Aorta (tissue), 5 donors: ENCODE measurements around the gene ENTPD2. TPM values are rescaled to one million over a fixed set of nuclear protein-coding genes. Genes with fewer than 3 reads are reported as not detected.

Experiments
- ATAC-seq: fragments of 200-7000 bp; cut with Tn5 transposase; one replicate; pipeline ENCODE4 v1.9.1; 2022; ENCODE audit warnings: moderate library complexity; ENCODE audit not compliant: low FRiP score
- DNase-seq, 2 donors: peaks; one replicate each; pipeline ENCODE4 v3.0.0-alpha.2; 2020
- H3K27ac ChIP-seq, 2 donors: one replicate each; pipeline ENCODE4 v1.5.1; 2013; ENCODE audit warnings: low read length in 2 of 2, mild to moderate bottlenecking in 2 of 2, moderate library complexity in 2 of 2, control low read depth in 1 of 2, inconsistent platforms in 1 of 2, low read depth in 1 of 2
- H3K27me3 ChIP-seq, 2 donors: one replicate each; pipeline ENCODE4 v1.6.1; 2013; ENCODE audit warnings: control low read depth in 1 of 2, low read length in 1 of 2, mild to moderate bottlenecking in 1 of 2, moderate library complexity in 1 of 2; ENCODE audit not compliant: insufficient read depth in 2 of 2, control insufficient read depth in 1 of 2
- H3K36me3 ChIP-seq, 2 donors: one replicate each; pipeline ENCODE4 v1.6.1; 2013; ENCODE audit warnings: control low read depth in 1 of 2, low read length in 1 of 2, mild to moderate bottlenecking in 1 of 2; ENCODE audit not compliant: insufficient read depth in 2 of 2, control insufficient read depth in 1 of 2
- H3K4me1 ChIP-seq, 2 donors: one replicate each; pipeline ENCODE4 v1.6.1; 2013; ENCODE audit warnings: low read length in 2 of 2, control low read depth in 1 of 2, mild to moderate bottlenecking in 1 of 2, moderate library complexity in 1 of 2; ENCODE audit not compliant: insufficient read depth in 2 of 2, control insufficient read depth in 1 of 2
- H3K4me3 ChIP-seq, 2 donors: one replicate each; pipeline ENCODE4 v1.5.1; 2013; ENCODE audit warnings: low read length in 2 of 2, control low read depth in 1 of 2, mild to moderate bottlenecking in 1 of 2
- H3K9me3 ChIP-seq: one replicate; pipeline ENCODE4 v1.6.1; 2013; ENCODE audit warnings: mild to moderate bottlenecking, low read length; ENCODE audit not compliant: control insufficient read depth
- WGBS, 2 donors: extraction: QIAGEN DNeasy Blood & Tissue Kit; methylation state at CpG; one replicate each; pipeline ENCODE4 v1.1.7; 2013; 5-methylcytosine and 5-hydroxymethylcytosine counted together
- intact Hi-C, 2 donors: fragments of 100-400 bp; cut with DNase I; formaldehyde crosslinking; loops; one replicate each; pipeline versions ENCODE4 v1.14.2 to v1.15.0; 2022
- polyA plus RNA-seq, 2 donors: library from polyadenylated mRNA; stranded (reverse); fragments of 200-250 nt; gene quantifications; one replicate each; pipeline ENCODE4 v1.2.3, GENCODE V29; 2013
- total RNA-seq, 2 donors: library from RNA; stranded (reverse); fragmentation: NEBNext Ultra II Directional; extraction: Animal tissue kit (Norgen Biotek cat#: 25700); gene quantifications; one replicate each; pipeline ENCODE4 v1.2.1, GENCODE V29; 2021
- donor health status: healthy with polysubstance abuse.
- donor health status: Bipolar disorder and iron deficiency.
- donor health status: DM: no; HTN: no; CAD: no.
- donor health status: DM: no; HTN: no; CAD: no.
- donor health status: DM: yes; HTN: yes; CAD: no.

The ENTPD2 gene
- total and polyA plus RNA-seq, 4 donors, result 0.16 to 1.7 TPM; not detected in 2

GRCh38 chr9:137051145-137051724 lies 2.6 kb downstream of the ENTPD2 start:
- DNase-seq (no peak), ATAC-seq (no peak)
- Histone ChIP-seq H3K4me1 (no peaks in the 10 kb centered on the region), H3K27me3 (no peaks in the 10 kb centered on the region), H3K9me3 (no peaks in the 10 kb centered on the region), H3K4me3 (no peak overlapping the region), H3K27ac (no peak overlapping the region), H3K36me3 (no peaks in the 10 kb centered on the region)
- 93 to 94% methylated on average over 16 to 17 of the region's 17 CpGs for WGBS, 2 donors
- intact Hi-C loops, result no loop called here

GRCh38 chr9:137050570-137050969 lies 3.3 kb downstream of the ENTPD2 start:
- no peak overlapping the region for H3K27ac ChIP-seq
- ATAC-seq, result no peak
- H3K36me3 ChIP-seq, result no peaks in the 10 kb centered on the region
- no peak overlapping the region for H3K4me3 ChIP-seq
- WGBS, 2 donors, result 92 to 98% methylated on average over 4 to 5 of the region's 5 CpGs
- H3K27me3 ChIP-seq, result no peaks in the 10 kb centered on the region
- H3K4me1 ChIP-seq, result no peaks in the 10 kb centered on the region
- intact Hi-C loops, result no loop called here
- DNase-seq, result no peak
- H3K9me3 ChIP-seq, result no peaks in the 10 kb centered on the region

DNA sequence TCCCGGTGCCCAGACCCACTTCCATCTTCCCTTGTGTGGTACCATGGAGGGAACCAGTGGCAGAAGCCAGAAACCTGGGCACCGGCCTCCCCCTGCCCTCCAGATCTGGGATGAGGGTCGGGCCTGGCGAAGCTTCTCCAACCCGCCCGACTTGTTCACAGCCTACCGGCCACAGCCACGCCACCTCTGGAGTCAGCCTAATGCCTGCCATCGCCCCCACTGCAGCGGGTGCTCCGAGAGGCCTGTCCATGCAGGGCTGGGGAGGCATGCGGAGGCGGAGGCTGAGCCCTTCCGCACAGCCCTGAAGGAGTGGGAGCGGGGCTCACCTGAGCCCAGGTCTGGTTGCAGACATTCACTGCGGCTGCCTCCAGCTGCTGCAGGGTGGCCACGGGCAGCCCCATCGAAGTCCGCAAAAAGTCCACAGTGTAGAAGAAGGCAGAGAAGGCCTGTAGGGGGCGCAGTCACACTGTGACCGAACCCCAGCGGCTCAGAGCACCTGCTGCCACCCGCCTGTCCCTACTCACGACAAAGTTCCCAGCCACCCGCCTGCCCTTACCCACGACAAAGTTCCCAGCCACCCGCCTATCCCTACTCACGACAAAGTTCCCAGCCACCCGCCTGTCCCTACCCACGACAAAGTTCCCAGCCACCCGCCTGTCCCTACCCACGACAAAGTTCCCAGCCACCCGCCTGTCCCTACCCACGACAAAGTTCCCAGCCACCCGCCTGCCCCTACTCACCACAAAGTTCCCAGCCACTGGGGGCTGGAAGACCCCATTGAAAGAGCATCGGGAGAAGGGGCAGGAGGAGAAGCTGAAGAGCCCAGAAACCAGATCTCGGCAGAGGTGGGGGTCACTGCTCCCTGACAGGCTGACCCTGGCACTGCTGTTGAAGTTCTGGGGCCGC lies 4.1 kb downstream of the ENTPD2 start:
- no peaks in the 10 kb centered on the region for H3K27me3 ChIP-seq
- no peak for ATAC-seq
- intact Hi-C loops, result no loop called here

DNA sequence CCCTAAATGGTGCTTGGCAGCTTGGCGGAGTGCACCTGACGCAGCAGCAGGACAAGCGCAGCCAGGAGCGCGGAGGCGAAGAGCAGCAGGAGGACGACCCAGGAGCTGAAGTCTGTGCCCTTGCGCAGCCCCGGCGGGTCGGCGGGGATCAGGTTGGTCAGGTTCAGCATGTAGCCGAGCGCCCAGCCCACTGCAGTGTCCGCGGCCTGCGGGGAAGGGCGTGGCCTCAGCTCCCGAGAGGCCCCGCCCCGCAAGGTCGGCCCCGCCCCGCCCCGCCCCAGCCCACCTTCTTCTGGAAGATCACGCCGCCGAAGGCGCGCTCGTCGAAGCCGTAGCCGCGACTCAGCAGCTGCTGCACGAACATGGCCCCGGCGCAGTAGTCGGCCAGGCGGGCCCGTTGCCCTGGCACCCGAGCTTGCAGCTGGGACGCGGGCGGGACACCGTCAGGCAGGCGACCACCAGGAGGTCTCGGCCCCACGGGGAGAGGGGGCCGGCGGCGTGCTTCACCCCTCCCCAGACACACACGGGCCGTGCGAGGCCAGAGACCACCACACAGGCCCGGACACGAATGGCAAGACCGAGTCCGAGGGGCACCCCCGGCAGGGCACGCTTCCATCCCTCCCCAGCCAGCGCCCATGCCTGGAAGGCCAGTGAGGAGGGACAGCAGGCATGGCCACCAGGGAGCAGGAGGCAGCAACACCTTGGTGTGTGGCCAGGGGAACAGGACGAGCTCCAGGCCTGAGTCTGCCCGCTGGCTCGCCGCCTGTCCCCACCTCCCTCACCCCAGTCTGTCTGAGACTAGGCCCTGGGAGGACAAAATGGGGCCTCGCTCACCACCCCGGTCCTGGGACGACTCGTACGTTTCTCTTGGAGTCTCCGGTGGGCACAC lies 5.0 kb downstream of the ENTPD2 start:
- H3K4me1 ChIP-seq, result no peaks in the 10 kb centered on the region

More for the DNA sequence above, 4.1 kb downstream of the ENTPD2 start:
- WGBS, 2 donors, result 53 to 66% methylated on average over 35 to 38 of the region's 38 CpGs
- Histone ChIP-seq H3K36me3 (no peaks in the 10 kb centered on the region), H3K4me3 (no peak overlapping the region), H3K4me1 (no peaks in the 10 kb centered on the region), H3K27ac (no peak overlapping the region), H3K9me3 (no peaks in the 10 kb centered on the region)
- peak in 1 of 2 donors; percentile 59 for DNase-seq

DNA sequence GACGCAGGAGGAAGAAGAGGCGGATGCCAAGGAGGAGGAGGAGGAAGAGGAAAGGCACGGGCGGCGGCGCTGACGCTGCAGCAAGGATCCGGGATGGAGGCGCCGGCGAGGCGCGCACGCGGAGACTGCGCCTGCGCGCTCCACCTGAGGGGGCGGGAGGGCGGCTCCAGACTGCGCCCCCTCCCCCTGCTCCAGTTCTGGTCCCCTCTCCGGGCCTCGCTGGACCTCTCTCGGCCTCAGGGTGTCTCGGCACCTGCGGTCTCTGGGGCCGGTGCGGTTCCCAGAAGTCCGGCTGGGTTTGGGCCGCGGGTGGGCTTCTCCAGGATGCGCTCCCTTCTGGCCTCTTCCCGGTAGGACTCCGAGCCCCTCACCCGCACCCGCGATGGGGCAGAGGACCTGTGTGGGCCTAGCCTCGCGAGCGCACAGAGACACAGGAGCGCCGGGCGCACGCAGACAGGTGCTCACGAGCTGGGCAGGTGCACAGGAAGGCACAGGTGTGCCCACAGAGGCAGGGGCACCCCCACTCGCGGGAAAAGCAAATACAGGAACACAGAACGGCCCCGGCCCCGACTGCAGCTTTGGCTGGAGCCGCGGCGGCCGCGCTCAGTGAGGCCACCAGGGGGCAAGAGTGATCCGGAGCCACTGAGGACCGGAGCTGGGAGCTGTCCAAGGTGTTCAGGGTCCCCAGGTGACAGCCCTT lies 7.6 kb downstream of the ENTPD2 start, which contains the start of gene NPDC1:
NPDC1 (minus strand) TSS at position 90 of the 700 bp plus-strand sequence. CDS start 188 bp downstream, outside the sequence.
- peak; percentile 69 for ATAC-seq
- WGBS, 2 donors, result 0% methylated on average over 43 to 57 of the region's 57 CpGs
- H3K4me1 ChIP-seq, result no peaks in the 10 kb centered on the region
- intact Hi-C loops, result no loop called here
- no peak within 1 kb of the TSS for H3K27ac ChIP-seq
- H3K9me3 ChIP-seq, result no peaks in the 10 kb centered on the region
- H3K4me3 ChIP-seq, result peak within 1 kb of the TSS; percentile 42 to 53
- peak; percentile 84 to 93 for DNase-seq
- H3K36me3 ChIP-seq, result no peaks in the 10 kb centered on the region
- no peaks in the 10 kb centered on the region for H3K27me3 ChIP-seq

More for the DNA sequence above, 5.0 kb downstream of the ENTPD2 start:
- DNase-seq, result no peak
- no peak for ATAC-seq
- Histone ChIP-seq H3K27ac (no peak overlapping the region), H3K9me3 (no peaks in the 10 kb centered on the region), H3K4me3 (no peak overlapping the region), H3K27me3 (no peaks in the 10 kb centered on the region), H3K36me3 (no peaks in the 10 kb centered on the region)
- 21 to 26% methylated on average over 58 to 72 of the region's 72 CpGs for WGBS, 2 donors
- intact Hi-C loops, result no loop called here

GRCh38 chr9:137045294-137046087 lies 8.4 kb downstream of the ENTPD2 start:
- ATAC-seq (no peak), DNase-seq (peak in 1 of 2 donors; percentile 79)
- Histone ChIP-seq H3K4me1 (no peaks in the 10 kb centered on the region), H3K27ac (no peak overlapping the region), H3K9me3 (no peaks in the 10 kb centered on the region), H3K4me3 (peak overlapping the region; percentile 42 to 53), H3K36me3 (no peaks in the 10 kb centered on the region), H3K27me3 (no peaks in the 10 kb centered on the region)
- intact Hi-C loops, result no loop called here
- WGBS, 2 donors, result 2% methylated on average over 73 to 96 of the region's 96 CpGs

DNA sequence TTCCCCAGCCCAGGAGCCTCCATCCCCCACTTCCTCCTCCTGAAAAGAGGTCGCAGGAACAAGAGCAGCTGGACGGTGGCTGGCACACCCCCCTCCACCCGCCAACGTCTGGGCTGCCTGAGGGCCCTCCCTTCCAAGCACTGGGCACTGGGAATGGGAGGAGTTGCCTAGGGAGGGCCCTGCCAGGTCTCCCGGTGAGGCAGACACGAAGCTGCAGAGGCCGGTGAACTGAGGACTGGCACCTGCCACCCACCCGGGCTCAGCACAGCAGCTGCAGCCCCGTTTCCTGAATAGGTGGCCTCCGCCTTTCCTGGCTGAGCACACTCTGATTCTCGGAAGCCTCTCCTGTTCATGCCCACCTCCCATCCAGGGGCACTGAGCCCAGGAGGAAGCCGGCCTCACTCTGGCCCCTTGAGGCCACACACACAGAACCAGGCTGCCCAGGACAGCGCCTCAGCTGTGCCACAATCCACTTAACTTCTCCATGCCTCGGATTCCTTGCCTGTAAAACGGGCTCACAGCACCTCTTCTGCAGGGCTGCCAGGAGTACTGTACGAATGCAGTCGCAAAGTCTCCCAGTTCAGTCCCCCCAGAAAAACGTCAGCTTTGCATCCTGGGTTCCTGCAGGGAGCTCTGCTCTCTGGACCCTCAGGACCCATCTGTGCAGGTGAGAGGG lies 9.2 kb downstream of the ENTPD2 start:
- ATAC-seq (peak; percentile 27), DNase-seq (no peak)
- H3K27ac ChIP-seq, result no peak overlapping the region
- H3K4me1 ChIP-seq, result no peaks in the 10 kb centered on the region
- H3K36me3 ChIP-seq, result no peaks in the 10 kb centered on the region
- H3K9me3 ChIP-seq, result no peaks in the 10 kb centered on the region
- no peaks in the 10 kb centered on the region for H3K27me3 ChIP-seq
- intact Hi-C loops, result no loop called here
- 12 to 14% methylated on average over 17 to 18 of the region's 18 CpGs for WGBS, 2 donors
- no peak overlapping the region for H3K4me3 ChIP-seq
